PFSK-1 (cell line): Measurements from ENCODE around the gene GUF1.

ENCODE experiments used
- FOXP2 ChIP-seq: optimal IDR thresholded peaks from 2 replicates; pipeline ENCODE3; 2011; ENCODE audit warnings: borderline replicate concordance, control low read depth, inconsistent platforms; ENCODE audit not compliant: insufficient read depth; ENCODE audit errors: extremely low read length, extremely low read depth
- TF ChIP-seq, protein P1 (sequence below), 2 experiments: IDR thresholded peaks; 2 replicates each; pipeline versions ENCODE4 v1.6.1 to v1.8.0; 2011 to 2012; ENCODE audit warnings: low read depth in 2 of 2, low read length in 2 of 2, control low read depth in 1 of 2, inconsistent platforms in 1 of 2, mild to moderate bottlenecking in 1 of 2, moderate library complexity in 1 of 2; ENCODE audit not compliant: insufficient read depth in 1 of 2

GRCh38 chr4:44725726-44726037 is 47.5 kb downstream of the GUF1 start:
- no peak for TF ChIP-seq FOXP2
- TF ChIP-seq, protein P1, sequence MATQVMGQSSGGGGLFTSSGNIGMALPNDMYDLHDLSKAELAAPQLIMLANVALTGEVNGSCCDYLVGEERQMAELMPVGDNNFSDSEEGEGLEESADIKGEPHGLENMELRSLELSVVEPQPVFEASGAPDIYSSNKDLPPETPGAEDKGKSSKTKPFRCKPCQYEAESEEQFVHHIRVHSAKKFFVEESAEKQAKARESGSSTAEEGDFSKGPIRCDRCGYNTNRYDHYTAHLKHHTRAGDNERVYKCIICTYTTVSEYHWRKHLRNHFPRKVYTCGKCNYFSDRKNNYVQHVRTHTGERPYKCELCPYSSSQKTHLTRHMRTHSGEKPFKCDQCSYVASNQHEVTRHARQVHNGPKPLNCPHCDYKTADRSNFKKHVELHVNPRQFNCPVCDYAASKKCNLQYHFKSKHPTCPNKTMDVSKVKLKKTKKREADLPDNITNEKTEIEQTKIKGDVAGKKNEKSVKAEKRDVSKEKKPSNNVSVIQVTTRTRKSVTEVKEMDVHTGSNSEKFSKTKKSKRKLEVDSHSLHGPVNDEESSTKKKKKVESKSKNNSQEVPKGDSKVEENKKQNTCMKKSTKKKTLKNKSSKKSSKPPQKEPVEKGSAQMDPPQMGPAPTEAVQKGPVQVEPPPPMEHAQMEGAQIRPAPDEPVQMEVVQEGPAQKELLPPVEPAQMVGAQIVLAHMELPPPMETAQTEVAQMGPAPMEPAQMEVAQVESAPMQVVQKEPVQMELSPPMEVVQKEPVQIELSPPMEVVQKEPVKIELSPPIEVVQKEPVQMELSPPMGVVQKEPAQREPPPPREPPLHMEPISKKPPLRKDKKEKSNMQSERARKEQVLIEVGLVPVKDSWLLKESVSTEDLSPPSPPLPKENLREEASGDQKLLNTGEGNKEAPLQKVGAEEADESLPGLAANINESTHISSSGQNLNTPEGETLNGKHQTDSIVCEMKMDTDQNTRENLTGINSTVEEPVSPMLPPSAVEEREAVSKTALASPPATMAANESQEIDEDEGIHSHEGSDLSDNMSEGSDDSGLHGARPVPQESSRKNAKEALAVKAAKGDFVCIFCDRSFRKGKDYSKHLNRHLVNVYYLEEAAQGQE (IDR thresholded peaks at IDR 0.05; ENCODE audit: insufficient read depth in 1 of 2, low read depth in 2 of 2, low read length in 2 of 2), result no peak
